ENCODE measurements around the gene NSDHL.

Gene NSDHL

DNA sequence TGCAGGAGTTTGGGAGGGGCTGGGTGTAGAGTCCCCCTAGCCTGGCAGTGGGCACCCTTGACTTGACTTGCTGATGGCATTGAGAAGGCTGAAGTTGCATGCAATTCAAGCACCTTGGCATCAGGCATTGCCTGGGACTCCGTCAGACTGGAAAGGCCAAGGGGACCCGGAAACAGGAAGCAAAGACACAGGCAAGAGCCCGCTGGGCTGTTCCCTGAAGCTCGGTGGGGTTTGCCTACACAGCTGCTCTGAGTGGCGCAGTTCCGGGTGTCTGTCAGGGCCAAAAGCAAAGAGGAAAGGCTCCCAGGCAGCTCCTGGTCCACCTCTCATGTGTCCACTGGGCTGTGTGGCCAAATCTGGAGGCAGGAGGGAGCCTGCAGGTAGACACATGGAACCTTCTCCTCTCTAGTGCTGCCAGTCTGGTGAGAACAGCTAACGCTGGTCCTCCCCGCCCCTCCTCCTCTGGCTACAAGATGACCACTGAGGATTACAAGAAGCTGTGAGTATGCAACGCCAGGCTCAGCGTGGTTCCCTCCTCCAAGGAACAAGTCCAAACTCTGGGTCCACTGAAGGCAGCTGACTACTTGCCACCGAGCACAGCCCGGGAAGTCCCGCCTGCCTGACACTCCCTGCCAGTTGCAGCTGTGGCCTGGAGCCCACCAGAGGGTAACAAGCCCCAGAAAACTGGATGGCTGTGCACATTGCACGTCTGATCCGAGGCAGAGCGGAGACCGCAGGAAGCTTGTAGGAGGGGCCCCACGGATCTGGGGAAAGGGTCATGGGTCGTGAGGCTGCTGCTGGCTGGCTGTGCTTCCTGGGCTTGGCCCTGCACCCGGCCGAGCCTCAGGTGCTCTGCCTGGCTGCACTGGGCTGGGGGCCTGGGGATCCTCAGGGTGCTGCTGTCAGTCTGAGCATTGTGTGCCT lies 87.1 kb downstream of the NSDHL start:
- DNase-seq, result no peak

DNA sequence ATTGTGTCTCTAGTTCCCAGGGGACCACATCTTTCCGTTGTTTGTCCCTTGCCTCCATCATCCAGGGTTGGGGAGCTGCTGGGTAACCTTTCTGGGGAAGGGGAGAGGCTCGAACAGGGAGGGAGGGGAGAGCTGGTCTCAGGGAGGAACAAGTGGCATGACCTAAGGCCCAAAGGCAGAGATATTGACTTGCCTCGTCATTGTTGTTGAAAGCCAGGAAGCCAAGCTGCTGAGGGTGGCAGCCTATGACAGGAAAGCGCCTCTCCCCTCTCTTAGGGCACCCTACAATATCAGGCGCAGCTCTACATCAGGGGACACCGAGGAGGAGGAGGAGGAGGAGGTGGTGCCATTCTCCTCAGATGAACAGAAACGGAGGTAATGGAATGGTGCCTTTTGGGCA lies 87.8 kb downstream of the NSDHL start:
- no peak for DNase-seq

All from activated CD4-positive, alpha-beta T cell treated with anti-CD3 and anti-CD28 coated beads for 4 hours (primary cell).